Activated CD4-positive, alpha-beta T cell treated with anti-CD3 and anti-CD28 coated beads, Interleukin-2, amount 10 ng/mL, durations not matched to agents 7 days and 5 days (primary cell): Measurements from ENCODE around the gene PPP1R13L. TPM values are rescaled to one million over a fixed set of nuclear protein-coding genes. Genes with fewer than 3 reads are reported as not detected.

Experiments
- CTCF ChIA-PET: fragments of 350-600 bp; sonication (Branson Sonifier 250); formaldehyde crosslinking; loops from one replicate; lab custom pipeline; 2021; ENCODE audit warnings: antibody characterized with exemption; lab: Charles Lee
- POLR2A ChIA-PET: fragments of 350-600 bp; sonication (Branson Sonifier 250); formaldehyde crosslinking; loops from one replicate; lab custom pipeline; 2021; ENCODE audit warnings: antibody characterized with exemption; lab: Charles Lee
- DNase-seq: peaks from one replicate; pipeline ENCODE4 v3.0.0-alpha.2; 2020
- H3K27ac Mint-ChIP-seq: one replicate; pipeline ENCODE4 v1.8.0; 2021; ENCODE audit warnings: mild to moderate bottlenecking, moderate library complexity, mixed read lengths
- H3K27me3 Mint-ChIP-seq: one replicate; pipeline ENCODE4 v1.8.0; 2021; ENCODE audit warnings: mixed read lengths
- H3K36me3 Mint-ChIP-seq: one replicate; pipeline ENCODE4 v1.8.0; 2021; ENCODE audit warnings: low read depth, mixed read lengths
- H3K4me1 Mint-ChIP-seq: one replicate; pipeline ENCODE4 v1.8.0; 2021; ENCODE audit warnings: mixed read lengths
- H3K4me3 Mint-ChIP-seq: one replicate; pipeline ENCODE4 v1.8.0; 2021; ENCODE audit warnings: mild to moderate bottlenecking, moderate library complexity, mixed read lengths
- H3K9me3 Mint-ChIP-seq: one replicate; pipeline ENCODE4 v1.8.0; 2021; ENCODE audit warnings: mixed read lengths
- total RNA-seq, 2 experiments: library from RNA; stranded (reverse); gene quantifications; one replicate each; pipeline ENCODE4 v1.2.3, GENCODE V29; 2021

Gene PPP1R13L
- total RNA-seq, 2 experiments from 2014 or later: 15.5 to 17.7 TPM

- CTCF ChIA-PET: no interaction called here
- Mint-ChIP-seq H3K27ac (no peak overlapping the region), H3K4me1 (no peaks in the 10 kb centered on the region)
These were observed 51.7 kb downstream of the PPP1R13L start for GRCh38 chr19:45352914-45353796.

GRCh38 chr19:45352471-45352870 is 52.4 kb downstream of the PPP1R13L start:
- Mint-ChIP-seq H3K4me3 (no peak overlapping the region), H3K9me3 (no peaks in the 10 kb centered on the region), H3K27me3 (no peaks in the 10 kb centered on the region), H3K27ac (no peak overlapping the region), H3K4me1 (no peaks in the 10 kb centered on the region), H3K36me3 (peaks cover 6% of the 10 kb centered on the region)
- no peak for DNase-seq
- CTCF ChIA-PET: no interaction called here
- POLR2A ChIA-PET: no interaction called here

More at GRCh38 chr19:45352914-45353796, 51.7 kb downstream of the PPP1R13L start:
- Mint-ChIP-seq H3K27me3 (no peaks in the 10 kb centered on the region), H3K9me3 (no peaks in the 10 kb centered on the region), H3K36me3 (peaks cover 6% of the 10 kb centered on the region), H3K4me3 (no peak overlapping the region)
- POLR2A ChIA-PET: no interaction called here
- no peak for DNase-seq

GRCh38 chr19:45352062-45352461 is 52.8 kb downstream of the PPP1R13L start:
- DNase-seq: no peak
- H3K4me1 Mint-ChIP-seq: no peaks in the 10 kb centered on the region
- ChIA-PET POLR2A (no interaction called here), CTCF (interaction anchor here (0.6 kb wide), 1 partner anchor 1203 kb away, joined by 3 read pairs; no protein-coding TSS in a partner anchor)
- H3K36me3 Mint-ChIP-seq: peaks cover 4% of the 10 kb centered on the region
- no peaks in the 10 kb centered on the region for H3K9me3 Mint-ChIP-seq
- no peaks in the 10 kb centered on the region for H3K27me3 Mint-ChIP-seq
- H3K27ac Mint-ChIP-seq: no peak overlapping the region
- no peak overlapping the region for H3K4me3 Mint-ChIP-seq

- CTCF ChIA-PET: interaction anchor here (0.6 kb wide), 1 partner anchor 1204 kb away, joined by 3 read pairs; no protein-coding TSS in a partner anchor
These were observed 53.4 kb downstream of the PPP1R13L start for GRCh38 chr19:45351401-45351952.

GRCh38 chr19:45350477-45351058 is 54.3 kb downstream of the PPP1R13L start:
- no peak overlapping the region for H3K4me3 Mint-ChIP-seq
- H3K27ac Mint-ChIP-seq: no peak overlapping the region
- POLR2A ChIA-PET: no interaction called here
- H3K27me3 Mint-ChIP-seq: peaks cover 6% of the 10 kb centered on the region
- no peaks in the 10 kb centered on the region for H3K9me3 Mint-ChIP-seq
- CTCF ChIA-PET: no interaction called here
- DNase-seq: no peak
- no peaks in the 10 kb centered on the region for H3K4me1 Mint-ChIP-seq
- peaks cover 4% of the 10 kb centered on the region for H3K36me3 Mint-ChIP-seq

More at GRCh38 chr19:45351401-45351952, 53.4 kb downstream of the PPP1R13L start:
- H3K27me3 Mint-ChIP-seq: no peaks in the 10 kb centered on the region
- H3K9me3 Mint-ChIP-seq: no peaks in the 10 kb centered on the region
- DNase-seq: no peak
- H3K4me3 Mint-ChIP-seq: no peak overlapping the region
- H3K36me3 Mint-ChIP-seq: peaks cover 4% of the 10 kb centered on the region
- POLR2A ChIA-PET: no interaction called here
- H3K4me1 Mint-ChIP-seq: no peaks in the 10 kb centered on the region
- H3K27ac Mint-ChIP-seq: no peak overlapping the region

- CTCF ChIA-PET: no interaction called here
- H3K4me1 Mint-ChIP-seq: no peaks in the 10 kb centered on the region
These were observed 55.4 kb downstream of the PPP1R13L start for GRCh38 chr19:45349430-45349941.

GRCh38 chr19:45349126-45349415 is 55.8 kb downstream of the PPP1R13L start:
- Mint-ChIP-seq H3K36me3 (no peaks in the 10 kb centered on the region), H3K4me1 (no peaks in the 10 kb centered on the region), H3K9me3 (no peaks in the 10 kb centered on the region), H3K27ac (no peak overlapping the region), H3K4me3 (no peak overlapping the region), H3K27me3 (peaks cover 8% of the 10 kb centered on the region)
- ChIA-PET POLR2A (no interaction called here), CTCF (no interaction called here)
- no peak for DNase-seq

More at GRCh38 chr19:45349430-45349941, 55.4 kb downstream of the PPP1R13L start:
- peaks cover 8% of the 10 kb centered on the region for H3K27me3 Mint-ChIP-seq
- no peak overlapping the region for H3K27ac Mint-ChIP-seq
- no peaks in the 10 kb centered on the region for H3K9me3 Mint-ChIP-seq
- DNase-seq: no peak
- POLR2A ChIA-PET: no interaction called here
- H3K36me3 Mint-ChIP-seq: no peaks in the 10 kb centered on the region
- H3K4me3 Mint-ChIP-seq: no peak overlapping the region

- Mint-ChIP-seq H3K4me1 (no peaks in the 10 kb centered on the region), H3K27me3 (peaks cover 8% of the 10 kb centered on the region), H3K9me3 (no peaks in the 10 kb centered on the region), H3K4me3 (no peak overlapping the region), H3K36me3 (no peaks in the 10 kb centered on the region), H3K27ac (no peak overlapping the region)
- ChIA-PET CTCF (no interaction called here), POLR2A (no interaction called here)
- DNase-seq: no peak
These were observed 56.3 kb downstream of the PPP1R13L start for GRCh38 chr19:45348367-45349125.

GRCh38 chr19:45347570-45348366 is 57.1 kb downstream of the PPP1R13L start:
- ChIA-PET POLR2A (no interaction called here), CTCF (no interaction called here)
- Mint-ChIP-seq H3K27me3 (peaks cover 8% of the 10 kb centered on the region), H3K9me3 (no peaks in the 10 kb centered on the region), H3K4me1 (no peaks in the 10 kb centered on the region), H3K36me3 (no peaks in the 10 kb centered on the region), H3K27ac (no peak overlapping the region), H3K4me3 (no peak overlapping the region)
- DNase-seq: no peak

GRCh38 chr19:45346449-45346848 is 58.4 kb downstream of the PPP1R13L start:
- DNase-seq: no peak
- H3K27me3 Mint-ChIP-seq: peaks cover 8% of the 10 kb centered on the region
- H3K4me1 Mint-ChIP-seq: no peaks in the 10 kb centered on the region
- H3K4me3 Mint-ChIP-seq: no peak overlapping the region
- no peaks in the 10 kb centered on the region for H3K36me3 Mint-ChIP-seq
- POLR2A ChIA-PET: no interaction called here
- CTCF ChIA-PET: interaction anchor here (0.7 kb wide), 1 partner anchor 1331 kb away, joined by 4 read pairs; no protein-coding TSS in a partner anchor
- H3K27ac Mint-ChIP-seq: no peak overlapping the region
- no peaks in the 10 kb centered on the region for H3K9me3 Mint-ChIP-seq

- H3K9me3 Mint-ChIP-seq: no peaks in the 10 kb centered on the region
- H3K27ac Mint-ChIP-seq: no peak overlapping the region
- no peaks in the 10 kb centered on the region for H3K36me3 Mint-ChIP-seq
- ChIA-PET POLR2A (interaction anchor here (0.7 kb wide), 1 partner anchor 13 kb away, joined by 3 read pairs; no protein-coding TSS in a partner anchor), CTCF (no interaction called here)
- no peak overlapping the region for H3K4me3 Mint-ChIP-seq
- DNase-seq: no peak
- peaks cover 8% of the 10 kb centered on the region for H3K27me3 Mint-ChIP-seq
- no peaks in the 10 kb centered on the region for H3K4me1 Mint-ChIP-seq
These were observed 59.4 kb downstream of the PPP1R13L start for GRCh38 chr19:45345506-45345860.
